ENCODE data around the gene TRIM42.

The TRIM42 gene

DNA sequence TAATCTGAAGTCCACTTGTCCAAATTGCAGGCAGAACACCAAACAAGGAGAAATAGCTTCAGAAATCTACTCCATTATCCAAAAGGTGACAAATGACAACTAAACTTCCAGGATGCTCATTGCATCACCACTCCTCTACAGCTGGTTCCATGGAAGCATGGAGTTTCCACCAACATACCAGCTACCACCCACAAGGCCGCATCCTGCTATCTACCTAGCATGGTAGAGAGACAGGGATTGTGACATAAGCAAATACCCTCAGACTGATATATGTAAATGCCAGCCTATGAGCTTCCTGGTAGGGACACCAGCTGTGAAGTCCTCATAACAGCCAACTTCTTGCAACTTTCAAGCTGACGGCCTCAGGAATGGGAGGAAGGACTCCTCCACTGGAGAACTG lies at the start of gene TRIM42:
Gene TRIM42, plus strand, starts transcription at position 301 of the 400 bp plus-strand sequence. CDS start 166 bp downstream, outside the sequence.
- Histone ChIP-seq H3K4me3 (ENCODE audit: low read depth, low read length) (no peak within 1 kb of the TSS), H3K36me3 (no peaks in the 10 kb centered on the region), H3K9me3 (ENCODE audit: severe bottlenecking) (peaks cover 5% of the 10 kb centered on the region), H3K27me3 (ENCODE audit: insufficient read depth, low read depth, severe bottlenecking) (no peaks in the 10 kb centered on the region), H3K27ac (no peak within 1 kb of the TSS)
- TF ChIP-seq, protein P1, sequence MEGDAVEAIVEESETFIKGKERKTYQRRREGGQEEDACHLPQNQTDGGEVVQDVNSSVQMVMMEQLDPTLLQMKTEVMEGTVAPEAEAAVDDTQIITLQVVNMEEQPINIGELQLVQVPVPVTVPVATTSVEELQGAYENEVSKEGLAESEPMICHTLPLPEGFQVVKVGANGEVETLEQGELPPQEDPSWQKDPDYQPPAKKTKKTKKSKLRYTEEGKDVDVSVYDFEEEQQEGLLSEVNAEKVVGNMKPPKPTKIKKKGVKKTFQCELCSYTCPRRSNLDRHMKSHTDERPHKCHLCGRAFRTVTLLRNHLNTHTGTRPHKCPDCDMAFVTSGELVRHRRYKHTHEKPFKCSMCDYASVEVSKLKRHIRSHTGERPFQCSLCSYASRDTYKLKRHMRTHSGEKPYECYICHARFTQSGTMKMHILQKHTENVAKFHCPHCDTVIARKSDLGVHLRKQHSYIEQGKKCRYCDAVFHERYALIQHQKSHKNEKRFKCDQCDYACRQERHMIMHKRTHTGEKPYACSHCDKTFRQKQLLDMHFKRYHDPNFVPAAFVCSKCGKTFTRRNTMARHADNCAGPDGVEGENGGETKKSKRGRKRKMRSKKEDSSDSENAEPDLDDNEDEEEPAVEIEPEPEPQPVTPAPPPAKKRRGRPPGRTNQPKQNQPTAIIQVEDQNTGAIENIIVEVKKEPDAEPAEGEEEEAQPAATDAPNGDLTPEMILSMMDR (IDR thresholded peaks at IDR 0.05; ENCODE audit: low read depth, low read length) = no peak
- DNase-seq = no peak

DNA sequence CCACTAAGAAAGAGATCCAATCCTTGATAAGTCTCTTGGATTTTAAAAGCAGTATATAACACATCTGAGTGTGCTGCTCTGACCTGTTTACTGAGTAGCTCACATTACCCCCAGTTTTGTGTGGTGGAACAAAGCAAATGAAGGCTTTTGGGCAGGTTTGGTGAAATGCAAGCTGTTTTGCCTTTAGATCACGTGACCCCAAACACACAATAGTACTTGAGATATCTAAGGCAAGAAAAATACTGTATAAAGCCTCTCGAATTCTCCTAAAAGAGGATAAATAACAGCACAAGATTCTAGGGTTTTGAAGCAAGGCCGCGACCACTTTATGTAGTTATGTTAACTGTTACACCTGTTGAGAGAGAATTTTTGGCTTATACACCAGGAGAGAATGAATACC lies 49.3 kb upstream of the TRIM42 start:
- Histone ChIP-seq H3K4me3 (ENCODE audit: low read depth, low read length) (no peak overlapping the region), H3K27me3 (ENCODE audit: insufficient read depth, low read depth, severe bottlenecking) (no peaks in the 10 kb centered on the region), H3K27ac (no peak overlapping the region), H3K9me3 (ENCODE audit: severe bottlenecking) (no peaks in the 10 kb centered on the region), H3K36me3 (no peaks in the 10 kb centered on the region)
- DNase-seq = no peak
- TF ChIP-seq, protein P1 (IDR thresholded peaks at IDR 0.05; ENCODE audit: low read depth, low read length) = no peak

DNA sequence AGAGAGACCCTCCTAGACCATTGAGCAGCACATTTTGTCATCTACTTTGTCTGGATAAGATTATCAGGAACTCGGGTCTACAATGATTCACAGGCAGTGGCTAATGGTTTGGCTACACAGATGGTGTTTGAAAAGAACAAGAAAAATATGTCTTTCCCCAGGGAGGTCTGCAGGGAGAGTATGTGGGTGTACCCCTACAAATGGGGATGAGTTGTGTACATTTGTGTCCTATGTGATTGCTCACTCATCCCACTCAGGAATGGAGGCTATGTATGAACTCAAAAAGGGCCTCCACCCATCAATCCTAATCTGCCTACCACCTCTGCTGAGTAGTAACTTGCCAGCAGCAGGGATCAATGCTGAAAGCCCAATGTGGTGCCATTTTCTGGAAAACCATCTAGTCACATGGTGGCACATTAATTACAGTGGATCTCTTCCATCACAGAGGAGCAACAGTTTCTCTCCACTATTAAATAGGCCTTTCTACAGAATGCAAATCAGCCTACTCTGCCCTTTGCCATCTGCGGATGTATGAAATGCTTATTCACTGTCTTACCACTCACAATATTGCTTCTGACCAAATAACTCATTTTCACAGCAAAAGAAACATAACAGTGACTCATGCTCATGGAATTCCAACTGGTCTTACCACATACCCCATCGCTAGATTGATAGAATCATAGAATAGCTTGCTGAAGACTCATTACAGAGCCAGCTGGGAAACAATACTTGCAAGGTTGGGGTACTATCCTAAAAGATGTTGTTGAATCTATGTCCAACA lies 48.3 kb upstream of the TRIM42 start:
- no peak for DNase-seq
- H3K27me3 ChIP-seq (ENCODE audit: insufficient read depth, low read depth, severe bottlenecking) = no peaks in the 10 kb centered on the region
- TF ChIP-seq, protein P1 (IDR thresholded peaks at IDR 0.05; ENCODE audit: low read depth, low read length) = no peak
- no peak overlapping the region for H3K27ac ChIP-seq
- no peak overlapping the region for H3K4me3 ChIP-seq (ENCODE audit: low read depth, low read length)
- no peaks in the 10 kb centered on the region for H3K9me3 ChIP-seq (ENCODE audit: severe bottlenecking)
- no peaks in the 10 kb centered on the region for H3K36me3 ChIP-seq

DNA sequence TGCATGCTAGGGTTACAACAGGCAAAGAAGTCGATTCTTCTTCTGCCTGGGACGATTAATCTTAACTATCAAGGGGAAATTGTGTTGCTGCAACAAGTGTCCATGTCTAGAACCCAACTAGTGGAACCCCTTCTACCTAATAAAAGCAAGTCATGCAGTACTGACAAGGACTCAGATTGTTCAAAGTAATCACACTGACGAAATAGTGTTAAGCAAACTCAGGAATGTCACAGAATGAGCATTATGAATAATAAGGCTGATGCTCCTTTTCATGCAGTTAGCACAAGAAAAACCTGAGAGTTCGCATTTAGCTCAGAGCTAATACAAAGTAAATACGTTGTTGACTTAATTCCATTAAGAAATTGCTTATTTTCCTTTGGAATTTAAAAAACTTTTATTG lies 47.5 kb upstream of the TRIM42 start:
- no peaks in the 10 kb centered on the region for H3K9me3 ChIP-seq (ENCODE audit: severe bottlenecking)
- H3K4me3 ChIP-seq (ENCODE audit: low read depth, low read length) = no peak overlapping the region
- DNase-seq = no peak
- no peaks in the 10 kb centered on the region for H3K36me3 ChIP-seq
- H3K27ac ChIP-seq = no peak overlapping the region
- TF ChIP-seq, protein P1 (IDR thresholded peaks at IDR 0.05; ENCODE audit: low read depth, low read length) = no peak
- no peaks in the 10 kb centered on the region for H3K27me3 ChIP-seq (ENCODE audit: insufficient read depth, low read depth, severe bottlenecking)

DNA sequence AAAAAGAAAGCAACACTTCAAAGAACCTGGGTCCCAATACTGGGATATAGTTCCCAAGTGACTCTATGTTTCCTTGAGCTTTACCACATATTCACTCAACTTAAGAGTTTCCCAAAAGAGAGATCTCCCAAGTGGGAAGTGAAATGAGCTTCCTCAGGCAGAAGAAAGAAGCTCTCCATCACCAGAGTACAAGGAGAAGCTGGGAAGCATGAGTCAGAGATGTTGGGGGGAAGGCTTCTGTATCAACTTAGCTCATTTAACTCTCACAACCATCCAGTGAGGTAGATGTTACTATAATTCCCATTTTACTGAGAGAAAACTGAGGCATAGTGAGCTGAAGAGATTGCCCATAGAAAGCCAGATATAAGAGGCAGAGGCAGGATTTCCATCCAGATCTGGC lies 47.0 kb upstream of the TRIM42 start:
- Histone ChIP-seq H3K9me3 (ENCODE audit: severe bottlenecking) (no peaks in the 10 kb centered on the region), H3K27ac (no peak overlapping the region), H3K4me3 (ENCODE audit: low read depth, low read length) (no peak overlapping the region), H3K27me3 (ENCODE audit: insufficient read depth, low read depth, severe bottlenecking) (no peaks in the 10 kb centered on the region), H3K36me3 (no peaks in the 10 kb centered on the region)
- DNase-seq = no peak
- TF ChIP-seq, protein P1 (IDR thresholded peaks at IDR 0.05; ENCODE audit: low read depth, low read length) = no peak

DNA sequence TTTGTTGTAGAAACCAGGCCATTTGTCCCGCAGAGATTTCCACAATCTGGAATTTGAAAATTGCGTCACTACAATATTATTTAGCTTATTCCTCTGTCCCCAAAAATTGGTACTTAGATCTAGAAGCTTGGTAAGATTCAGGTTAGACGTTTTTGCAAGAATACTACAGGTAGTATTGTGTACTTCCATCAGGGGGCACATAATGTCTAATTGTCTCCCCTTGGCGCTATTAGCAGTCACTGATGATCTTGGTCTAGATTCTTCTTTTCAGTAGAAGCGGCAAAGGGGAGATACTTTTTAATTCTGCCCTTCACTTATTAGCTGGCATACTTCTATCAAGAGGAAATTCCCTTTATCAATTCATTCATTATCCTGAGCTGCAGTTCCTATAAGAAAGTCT lies 42.6 kb upstream of the TRIM42 start:
- DNase-seq = no peak
- no peaks in the 10 kb centered on the region for H3K36me3 ChIP-seq
- H3K27ac ChIP-seq = no peak overlapping the region
- H3K27me3 ChIP-seq (ENCODE audit: insufficient read depth, low read depth, severe bottlenecking) = no peaks in the 10 kb centered on the region
- no peaks in the 10 kb centered on the region for H3K9me3 ChIP-seq (ENCODE audit: severe bottlenecking)
- TF ChIP-seq, protein P1 (IDR thresholded peaks at IDR 0.05; ENCODE audit: low read depth, low read length) = no peak
- no peak overlapping the region for H3K4me3 ChIP-seq (ENCODE audit: low read depth, low read length)
